HCT116 (cell line): ENCODE data around the gene TMEM9B.

Experiments used
- CEBPB ChIP-seq: IDR thresholded peaks from 2 replicates; pipeline ENCODE4 v1.6.1; 2012; ENCODE audit warnings: low read depth
- EZH2 ChIP-seq: fragments of 200-600 bp; sonication (generic); IDR thresholded peaks from 2 replicates; pipeline ENCODE4 v1.6.1; 2017; ENCODE audit warnings: antibody characterized with exemption, mixed run types
- EZH2phosphoT487 ChIP-seq: fragments of 200-600 bp; IDR thresholded peaks from 2 replicates; pipeline ENCODE4 v1.6.1; 2018; ENCODE audit warnings: antibody characterized with exemption, borderline replicate concordance
- POLR2A ChIP-seq: IDR thresholded peaks from 2 replicates; pipeline ENCODE4 v1.7.0; 2011; ENCODE audit warnings: borderline replicate concordance; ENCODE audit not compliant: insufficient read depth, insufficient read length; ENCODE audit errors: extremely low read depth
- POLR2AphosphoS5 ChIP-seq: IDR thresholded peaks from 2 replicates; pipeline ENCODE4 v1.6.1; 2011; ENCODE audit warnings: mild to moderate bottlenecking, low read depth, low read length, moderate library complexity
- RAD21 ChIP-seq: IDR thresholded peaks from 2 replicates; pipeline ENCODE4 v1.6.1; 2012; ENCODE audit warnings: low read depth, mild to moderate bottlenecking
- SIN3A ChIP-seq: IDR thresholded peaks from 2 replicates; pipeline ENCODE4 v1.6.1; 2012; ENCODE audit warnings: low read depth
- TCF7L2 ChIP-seq: IDR thresholded peaks from 2 replicates; pipeline ENCODE4 v1.7.0; 2011; ENCODE audit warnings: borderline replicate concordance, inconsistent platforms; ENCODE audit not compliant: insufficient read depth, insufficient read length; ENCODE audit errors: extremely low read depth
- YY1 ChIP-seq: IDR thresholded peaks from 2 replicates; pipeline ENCODE4 v1.6.1; 2011; ENCODE audit warnings: low read length, low read depth, moderate library complexity, mild to moderate bottlenecking; ENCODE audit not compliant: insufficient replicate concordance; ENCODE audit errors: extremely low read depth
- TF ChIP-seq, protein P1 (sequence below), 3 experiments: fragments of 200-600 bp in 1 of 3; sonication (generic) in 1 of 3; IDR thresholded peaks in 2 of 3; conservative IDR thresholded peaks in 1 of 3; 2 replicates each; pipeline ENCODE4 v1.5.1; 2012 to 2017; ENCODE audit warnings: low read depth in 2 of 3, low read length in 2 of 3, antibody characterized with exemption in 1 of 3, borderline replicate concordance in 1 of 3, control low read depth in 1 of 3, mild to moderate bottlenecking in 1 of 3, mixed read lengths in 1 of 3, mixed run types in 1 of 3, moderate library complexity in 1 of 3; ENCODE audit not compliant: insufficient read depth in 1 of 3
- TF ChIP-seq, protein P2 (sequence below): IDR thresholded peaks from 2 replicates; pipeline ENCODE4 v1.6.1; 2012; ENCODE audit warnings: low read depth
- TF ChIP-seq, protein P3 (sequence below): IDR thresholded peaks from 2 replicates; pipeline ENCODE4 v1.6.1; 2011; ENCODE audit warnings: mild to moderate bottlenecking, low read length, moderate library complexity; ENCODE audit not compliant: insufficient replicate concordance; ENCODE audit errors: extremely low read depth
- TF ChIP-seq, protein P4 (sequence below): IDR thresholded peaks from 2 replicates; pipeline ENCODE4 v1.6.1; 2012
- TF ChIP-seq, protein P5 (sequence below): IDR thresholded peaks from 2 replicates; pipeline ENCODE4 v1.6.1; 2012

DNA sequence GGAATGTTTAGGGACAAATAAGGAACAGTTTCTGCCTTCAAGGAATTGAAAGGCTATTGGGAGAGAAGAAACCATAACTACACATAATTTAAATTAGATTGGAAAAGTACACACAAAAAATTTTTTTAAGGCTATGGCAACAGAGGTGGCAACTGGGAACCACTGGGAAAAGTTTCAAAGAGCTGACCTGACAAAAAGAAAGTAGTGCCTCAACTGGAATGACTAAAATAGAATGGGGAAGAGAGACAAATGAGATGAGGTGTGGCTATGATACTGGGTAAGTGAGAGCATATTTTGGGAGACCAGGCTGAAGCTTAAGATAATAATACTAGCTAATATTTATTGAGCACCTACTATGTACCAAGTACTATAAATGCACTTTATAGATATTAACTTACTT, 56.1 kb downstream of the TMEM9B start:
- TF ChIP-seq, protein P1, sequence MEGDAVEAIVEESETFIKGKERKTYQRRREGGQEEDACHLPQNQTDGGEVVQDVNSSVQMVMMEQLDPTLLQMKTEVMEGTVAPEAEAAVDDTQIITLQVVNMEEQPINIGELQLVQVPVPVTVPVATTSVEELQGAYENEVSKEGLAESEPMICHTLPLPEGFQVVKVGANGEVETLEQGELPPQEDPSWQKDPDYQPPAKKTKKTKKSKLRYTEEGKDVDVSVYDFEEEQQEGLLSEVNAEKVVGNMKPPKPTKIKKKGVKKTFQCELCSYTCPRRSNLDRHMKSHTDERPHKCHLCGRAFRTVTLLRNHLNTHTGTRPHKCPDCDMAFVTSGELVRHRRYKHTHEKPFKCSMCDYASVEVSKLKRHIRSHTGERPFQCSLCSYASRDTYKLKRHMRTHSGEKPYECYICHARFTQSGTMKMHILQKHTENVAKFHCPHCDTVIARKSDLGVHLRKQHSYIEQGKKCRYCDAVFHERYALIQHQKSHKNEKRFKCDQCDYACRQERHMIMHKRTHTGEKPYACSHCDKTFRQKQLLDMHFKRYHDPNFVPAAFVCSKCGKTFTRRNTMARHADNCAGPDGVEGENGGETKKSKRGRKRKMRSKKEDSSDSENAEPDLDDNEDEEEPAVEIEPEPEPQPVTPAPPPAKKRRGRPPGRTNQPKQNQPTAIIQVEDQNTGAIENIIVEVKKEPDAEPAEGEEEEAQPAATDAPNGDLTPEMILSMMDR (IDR thresholded peaks at IDR 0.05 in 2 of 3, conservative IDR thresholded peaks at IDR 0.05 in 1 of 3; ENCODE audit: borderline replicate concordance in 1 of 3, insufficient read depth in 1 of 3, low read depth in 2 of 3, low read length in 2 of 3): no peak
- TF ChIP-seq POLR2A: no peak
- TF ChIP-seq, protein P2, sequence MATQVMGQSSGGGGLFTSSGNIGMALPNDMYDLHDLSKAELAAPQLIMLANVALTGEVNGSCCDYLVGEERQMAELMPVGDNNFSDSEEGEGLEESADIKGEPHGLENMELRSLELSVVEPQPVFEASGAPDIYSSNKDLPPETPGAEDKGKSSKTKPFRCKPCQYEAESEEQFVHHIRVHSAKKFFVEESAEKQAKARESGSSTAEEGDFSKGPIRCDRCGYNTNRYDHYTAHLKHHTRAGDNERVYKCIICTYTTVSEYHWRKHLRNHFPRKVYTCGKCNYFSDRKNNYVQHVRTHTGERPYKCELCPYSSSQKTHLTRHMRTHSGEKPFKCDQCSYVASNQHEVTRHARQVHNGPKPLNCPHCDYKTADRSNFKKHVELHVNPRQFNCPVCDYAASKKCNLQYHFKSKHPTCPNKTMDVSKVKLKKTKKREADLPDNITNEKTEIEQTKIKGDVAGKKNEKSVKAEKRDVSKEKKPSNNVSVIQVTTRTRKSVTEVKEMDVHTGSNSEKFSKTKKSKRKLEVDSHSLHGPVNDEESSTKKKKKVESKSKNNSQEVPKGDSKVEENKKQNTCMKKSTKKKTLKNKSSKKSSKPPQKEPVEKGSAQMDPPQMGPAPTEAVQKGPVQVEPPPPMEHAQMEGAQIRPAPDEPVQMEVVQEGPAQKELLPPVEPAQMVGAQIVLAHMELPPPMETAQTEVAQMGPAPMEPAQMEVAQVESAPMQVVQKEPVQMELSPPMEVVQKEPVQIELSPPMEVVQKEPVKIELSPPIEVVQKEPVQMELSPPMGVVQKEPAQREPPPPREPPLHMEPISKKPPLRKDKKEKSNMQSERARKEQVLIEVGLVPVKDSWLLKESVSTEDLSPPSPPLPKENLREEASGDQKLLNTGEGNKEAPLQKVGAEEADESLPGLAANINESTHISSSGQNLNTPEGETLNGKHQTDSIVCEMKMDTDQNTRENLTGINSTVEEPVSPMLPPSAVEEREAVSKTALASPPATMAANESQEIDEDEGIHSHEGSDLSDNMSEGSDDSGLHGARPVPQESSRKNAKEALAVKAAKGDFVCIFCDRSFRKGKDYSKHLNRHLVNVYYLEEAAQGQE: no peak
- TF ChIP-seq, protein P3, sequence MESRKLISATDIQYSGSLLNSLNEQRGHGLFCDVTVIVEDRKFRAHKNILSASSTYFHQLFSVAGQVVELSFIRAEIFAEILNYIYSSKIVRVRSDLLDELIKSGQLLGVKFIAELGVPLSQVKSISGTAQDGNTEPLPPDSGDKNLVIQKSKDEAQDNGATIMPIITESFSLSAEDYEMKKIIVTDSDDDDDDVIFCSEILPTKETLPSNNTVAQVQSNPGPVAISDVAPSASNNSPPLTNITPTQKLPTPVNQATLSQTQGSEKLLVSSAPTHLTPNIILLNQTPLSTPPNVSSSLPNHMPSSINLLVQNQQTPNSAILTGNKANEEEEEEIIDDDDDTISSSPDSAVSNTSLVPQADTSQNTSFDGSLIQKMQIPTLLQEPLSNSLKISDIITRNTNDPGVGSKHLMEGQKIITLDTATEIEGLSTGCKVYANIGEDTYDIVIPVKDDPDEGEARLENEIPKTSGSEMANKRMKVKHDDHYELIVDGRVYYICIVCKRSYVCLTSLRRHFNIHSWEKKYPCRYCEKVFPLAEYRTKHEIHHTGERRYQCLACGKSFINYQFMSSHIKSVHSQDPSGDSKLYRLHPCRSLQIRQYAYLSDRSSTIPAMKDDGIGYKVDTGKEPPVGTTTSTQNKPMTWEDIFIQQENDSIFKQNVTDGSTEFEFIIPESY: no peak
- no peak for TF ChIP-seq EZH2phosphoT487
- no peak for TF ChIP-seq POLR2AphosphoS5
- no peak for TF ChIP-seq SIN3A
- TF ChIP-seq RAD21: no peak
- TF ChIP-seq, protein P4, sequence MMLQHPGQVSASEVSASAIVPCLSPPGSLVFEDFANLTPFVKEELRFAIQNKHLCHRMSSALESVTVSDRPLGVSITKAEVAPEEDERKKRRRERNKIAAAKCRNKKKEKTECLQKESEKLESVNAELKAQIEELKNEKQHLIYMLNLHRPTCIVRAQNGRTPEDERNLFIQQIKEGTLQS: no peak
- TF ChIP-seq, protein P5, sequence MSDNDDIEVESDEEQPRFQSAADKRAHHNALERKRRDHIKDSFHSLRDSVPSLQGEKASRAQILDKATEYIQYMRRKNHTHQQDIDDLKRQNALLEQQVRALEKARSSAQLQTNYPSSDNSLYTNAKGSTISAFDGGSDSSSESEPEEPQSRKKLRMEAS: no peak
- no peak for TF ChIP-seq EZH2
- TF ChIP-seq CEBPB: no peak
- no peak for TF ChIP-seq TCF7L2
- TF ChIP-seq YY1: no peak
